Measurements from ENCODE around the gene RERE.

The RERE gene

GRCh38 chr1:8355439-8356255, 461.8 kb downstream of the RERE start:
- no peak for DNase-seq

GRCh38 chr1:8354038-8354437, 463.4 kb downstream of the RERE start:
- DNase-seq, result no peak

- no peak for DNase-seq
Observed at GRCh38 chr1:8352886-8353785, 464.3 kb downstream of the RERE start.

GRCh38 chr1:8352471-8352845, 465.0 kb downstream of the RERE start:
- DNase-seq, result no peak

DNA sequence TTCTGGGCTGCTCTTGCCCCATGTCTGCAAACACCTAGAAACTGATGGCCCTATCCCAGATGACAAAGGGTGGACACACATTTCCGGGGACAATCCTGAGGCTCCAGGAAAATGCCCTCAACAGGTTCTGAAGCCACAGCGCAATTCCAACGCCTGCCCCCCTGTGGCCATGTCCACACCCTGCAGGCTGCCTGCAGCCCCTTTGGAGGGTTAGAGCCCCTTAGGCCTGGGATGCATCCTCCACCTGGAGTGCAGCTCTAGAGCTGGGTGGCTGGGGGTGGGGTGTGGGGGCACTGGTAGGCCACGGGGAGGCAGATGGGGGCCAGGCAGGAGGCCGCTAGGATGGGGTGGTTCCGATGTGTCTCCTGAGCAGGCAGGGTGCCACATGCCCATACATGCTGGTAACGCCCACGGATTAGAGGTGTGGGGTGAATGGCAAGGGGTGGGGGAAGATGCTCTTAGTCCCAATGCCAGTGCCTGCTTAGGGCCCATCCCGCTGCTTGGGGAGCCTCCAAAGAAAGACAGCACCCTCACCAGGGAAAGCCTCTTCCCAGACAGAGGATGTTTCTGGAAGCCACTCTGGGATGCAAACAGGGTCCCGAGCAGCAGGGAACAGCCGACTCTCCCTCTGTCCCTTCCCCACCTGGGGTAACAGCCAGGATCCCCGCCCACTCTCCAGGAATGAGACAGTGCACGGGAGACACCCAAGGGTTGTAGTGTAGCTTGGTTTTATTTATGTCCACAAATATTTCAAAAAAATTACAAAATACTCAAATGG, 465.6 kb downstream of the RERE start:
- no peak for DNase-seq

DNA sequence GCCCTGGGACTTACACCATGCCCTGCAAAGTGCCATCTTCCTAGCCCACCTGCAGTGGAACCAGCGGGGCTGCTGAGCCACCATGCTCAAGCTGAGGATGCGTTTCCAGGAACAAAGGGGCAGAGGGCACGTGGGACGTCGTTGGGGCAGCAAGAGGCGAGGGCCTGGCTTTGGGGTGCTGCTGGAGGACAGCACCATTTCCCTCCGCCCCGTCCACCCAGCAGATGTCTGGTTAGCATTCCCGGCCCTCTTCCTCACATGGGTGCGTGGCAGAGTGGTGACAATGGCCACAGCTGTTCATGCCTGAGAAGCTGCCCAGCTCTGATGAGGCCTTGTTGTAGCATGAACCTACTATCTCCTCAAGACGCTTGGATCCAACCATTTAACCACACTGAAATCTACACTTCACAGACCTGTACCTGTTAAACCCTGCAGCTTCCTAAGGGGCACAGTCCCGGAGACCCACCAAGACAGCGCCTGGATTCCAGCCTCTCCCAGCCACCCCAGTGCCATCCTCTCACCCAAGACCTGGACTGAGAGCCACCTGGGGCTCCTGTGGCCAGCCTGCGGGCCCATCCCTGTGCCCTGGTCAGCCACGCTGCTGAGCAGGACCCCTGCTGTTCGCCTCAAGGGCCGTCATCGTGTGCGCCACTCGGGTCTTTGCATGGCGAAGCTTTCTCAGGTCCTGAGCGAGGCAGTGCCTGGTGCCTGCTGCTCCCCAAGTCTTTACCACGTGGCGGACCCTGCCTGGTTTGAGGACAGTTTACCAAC, 466.3 kb downstream of the RERE start:
- DNase-seq, result no peak

GRCh38 chr1:8349961-8350360, 467.5 kb downstream of the RERE start:
- peak; percentile 18 for DNase-seq

DNA sequence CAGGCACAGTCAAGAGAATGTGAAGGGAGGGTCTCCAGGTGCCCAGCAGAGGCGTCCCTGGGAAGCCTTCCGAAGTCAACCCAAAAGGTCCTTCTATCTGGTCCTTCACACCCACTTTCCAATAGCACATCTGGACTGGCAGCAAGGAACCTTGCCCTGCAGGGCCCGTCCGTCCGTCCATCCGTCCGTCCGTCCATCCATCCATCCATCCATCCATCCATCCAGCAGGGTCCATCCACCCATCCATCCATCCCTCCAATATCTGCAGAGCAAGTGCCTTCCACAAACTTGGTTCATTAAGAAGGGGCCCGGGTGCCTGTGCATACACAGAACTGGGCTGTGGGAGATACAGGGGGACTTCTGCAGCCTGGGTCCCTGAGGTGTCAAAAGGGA, 468.0 kb downstream of the RERE start:
- no peak for DNase-seq

GRCh38 chr1:8348777-8349472, 468.5 kb downstream of the RERE start:
- peak; percentile 44 for DNase-seq

DNA sequence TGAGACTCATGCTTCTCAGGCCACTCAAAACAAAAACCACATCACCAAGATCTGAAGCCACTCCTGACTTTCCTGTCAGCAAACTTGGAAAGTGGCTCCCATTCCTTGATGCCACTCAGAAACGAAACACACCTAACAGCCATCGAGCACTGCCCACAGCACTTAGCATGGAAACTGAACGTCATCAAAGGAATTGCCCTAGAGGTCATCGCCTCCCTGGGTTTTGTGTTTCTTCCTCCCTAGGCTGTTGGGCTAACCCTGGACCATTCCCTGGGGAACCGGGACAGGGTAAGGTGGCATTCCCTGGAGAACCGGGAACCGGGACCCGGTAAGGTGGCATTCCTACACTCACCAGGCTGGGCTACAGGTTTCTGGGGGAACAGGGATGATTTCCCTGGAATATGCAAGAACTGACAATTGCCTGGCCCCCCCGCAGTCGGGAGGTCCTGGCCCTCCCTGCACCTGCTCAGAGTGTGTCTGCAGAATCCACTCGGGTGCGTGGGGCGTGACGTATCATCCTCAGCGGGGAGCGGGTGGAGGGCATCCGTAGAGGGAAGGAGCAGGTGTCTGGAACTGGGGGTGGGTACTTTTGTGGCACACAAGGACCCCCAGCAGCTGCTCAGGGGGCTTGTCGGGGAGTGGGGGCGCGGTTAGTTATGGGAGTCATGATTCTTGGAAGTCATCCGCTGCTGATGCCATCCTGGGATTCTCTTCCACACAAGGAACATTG, 469.2 kb downstream of the RERE start:
- no peak for DNase-seq

DNA sequence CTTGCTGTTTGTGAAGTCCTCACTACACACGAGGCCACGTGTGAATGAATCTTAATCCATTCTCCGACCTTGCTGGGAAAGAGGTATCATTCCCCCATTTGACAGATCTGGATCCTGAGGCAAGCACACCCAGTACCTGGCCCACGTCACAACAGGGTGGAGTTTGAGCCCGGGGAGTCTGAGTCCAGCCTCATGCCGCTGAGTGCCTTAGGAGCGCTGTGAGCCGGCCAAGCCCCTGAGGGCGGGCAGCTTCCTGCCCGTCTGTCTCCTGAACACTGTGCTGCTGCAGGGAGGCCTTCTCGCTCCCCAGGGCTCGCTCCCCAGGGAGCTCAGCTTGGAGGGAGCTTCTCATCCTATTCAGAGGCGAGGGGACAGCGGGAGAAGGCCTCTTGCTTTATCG, 469.8 kb downstream of the RERE start:
- peak; percentile 6 for DNase-seq

DNA sequence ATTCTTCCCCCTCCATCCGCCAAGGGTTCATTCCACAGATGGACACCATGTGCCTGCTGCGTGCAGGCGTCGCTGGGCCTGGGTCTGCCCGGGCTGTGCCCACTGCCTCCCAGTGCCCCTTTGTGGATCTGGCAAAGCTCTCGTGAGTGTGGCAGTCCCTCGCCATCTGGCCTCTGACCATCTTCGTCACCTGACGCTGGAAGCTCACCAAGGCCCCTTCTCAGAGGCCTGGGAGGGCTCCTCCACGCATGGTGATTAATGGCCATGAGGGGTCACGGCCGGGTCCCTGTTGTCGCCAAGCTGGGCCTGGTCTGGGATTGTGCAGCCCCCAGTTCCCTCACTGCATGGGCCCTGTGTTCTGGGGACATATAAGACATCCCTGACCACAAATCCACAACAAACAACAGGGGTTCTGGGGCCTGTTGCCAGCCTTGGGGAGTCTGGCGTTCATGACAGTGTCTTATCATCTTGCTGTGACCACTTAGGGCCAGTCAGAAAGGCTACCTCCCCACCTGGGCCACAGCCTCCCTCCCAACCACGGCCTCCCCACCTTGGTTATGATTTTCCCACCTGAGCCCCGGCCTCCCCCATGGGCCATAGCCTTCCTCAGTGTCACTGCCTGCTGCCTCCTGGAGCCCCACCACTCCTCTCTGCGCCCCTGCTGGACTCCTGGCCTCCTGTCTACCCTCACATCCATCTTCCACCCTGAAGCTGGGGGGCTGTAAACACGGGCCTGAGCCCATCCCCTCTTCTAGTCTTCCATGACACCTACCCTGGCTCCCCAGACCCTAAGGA, 471.6 kb downstream of the RERE start:
- no peak for DNase-seq

GRCh38 chr1:8344893-8345507, 472.4 kb downstream of the RERE start:
- no peak for DNase-seq

DNA sequence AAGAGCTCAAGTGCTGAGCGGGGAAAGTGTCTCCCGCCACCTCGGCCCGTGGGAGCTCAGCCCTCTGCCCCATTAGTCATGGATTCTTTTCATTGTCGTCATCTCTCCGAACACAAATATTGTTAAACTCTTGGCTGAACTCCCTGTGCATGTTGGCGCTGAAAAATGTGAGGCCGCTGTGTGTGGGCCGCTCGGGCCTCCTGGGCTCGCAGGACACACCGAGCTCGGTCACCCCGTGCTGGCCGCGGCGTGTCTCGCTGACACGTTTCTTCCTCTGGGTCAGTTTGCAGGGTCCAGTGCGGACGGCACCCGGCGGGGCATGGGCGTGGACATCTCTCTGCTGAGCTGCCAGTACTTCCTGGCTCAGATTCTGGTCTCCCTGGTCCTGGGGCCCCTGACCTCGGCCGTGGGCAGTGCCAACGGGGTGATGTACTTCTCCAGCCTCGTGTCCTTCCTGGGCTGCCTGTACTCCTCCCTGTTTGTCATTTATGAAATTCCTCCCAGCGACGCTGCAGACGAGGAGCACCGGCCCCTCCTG, 473.9 kb downstream of the RERE start:
- DNase-seq, result no peak

- DNase-seq, result no peak
Observed at GRCh38 chr1:8343044-8343443, 474.4 kb downstream of the RERE start.

GRCh38 chr1:8342325-8342724, 475.1 kb downstream of the RERE start:
- DNase-seq, result no peak

DNA sequence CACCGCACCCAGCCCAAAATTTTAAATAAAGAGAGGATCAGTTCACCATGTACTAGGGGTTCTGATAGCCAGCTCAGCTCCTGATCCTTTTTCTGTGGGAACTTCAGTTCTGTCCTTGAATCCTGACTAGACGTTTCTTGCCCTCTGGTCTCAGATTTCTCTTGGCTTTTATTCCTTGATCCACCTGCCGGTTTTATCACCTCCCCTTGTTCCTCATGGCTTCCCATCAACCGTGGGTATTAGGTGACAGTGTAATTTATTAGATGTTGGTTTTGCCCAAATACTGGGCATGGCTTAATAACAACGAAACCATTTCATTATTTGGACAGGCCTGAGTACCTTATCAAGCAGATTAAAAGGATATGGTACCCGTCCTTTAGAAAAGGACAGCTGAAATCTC, 477.0 kb downstream of the RERE start:
- DNase-seq, result no peak

DNA sequence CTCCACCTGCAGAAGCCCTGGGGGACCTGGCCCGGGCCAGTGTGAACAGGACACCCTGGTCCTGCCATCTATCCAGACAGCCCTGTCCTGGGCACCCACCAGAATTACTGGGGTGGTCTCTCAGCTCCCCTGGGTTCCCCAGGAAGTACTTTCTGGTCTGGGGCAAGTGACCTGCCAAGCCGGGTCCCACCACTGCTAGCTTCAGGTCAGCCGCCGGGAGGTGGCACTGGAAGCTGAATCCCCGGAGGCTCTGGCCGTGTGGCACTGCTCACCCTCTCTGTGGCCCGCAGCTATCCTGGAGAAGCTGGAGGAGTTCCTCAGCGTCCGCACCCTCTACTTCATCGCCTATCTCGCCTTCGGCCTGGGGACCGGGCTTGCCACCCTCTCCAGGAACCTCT, 478.2 kb downstream of the RERE start:
- DNase-seq, result no peak

GRCh38 chr1:8338526-8339202, 478.8 kb downstream of the RERE start:
- no peak for DNase-seq
